ENCODE results near the gene ZNF580.

Gene ZNF580

GRCh38 chr19:55623130-55623529 is 17.7 kb upstream of the ZNF580 start:
- no peak for DNase-seq
- H3K4me3 ChIP-seq (ENCODE audit: low read depth, low read length) = no peak overlapping the region
- H3K9me3 ChIP-seq (ENCODE audit: severe bottlenecking) = peaks cover 3% of the 10 kb centered on the region
- H3K27me3 ChIP-seq (ENCODE audit: insufficient read depth, low read depth, severe bottlenecking) = no peaks in the 10 kb centered on the region
- no peak overlapping the region for H3K27ac ChIP-seq
- peaks cover 10% of the 10 kb centered on the region for H3K36me3 ChIP-seq
- TF ChIP-seq, protein P1, sequence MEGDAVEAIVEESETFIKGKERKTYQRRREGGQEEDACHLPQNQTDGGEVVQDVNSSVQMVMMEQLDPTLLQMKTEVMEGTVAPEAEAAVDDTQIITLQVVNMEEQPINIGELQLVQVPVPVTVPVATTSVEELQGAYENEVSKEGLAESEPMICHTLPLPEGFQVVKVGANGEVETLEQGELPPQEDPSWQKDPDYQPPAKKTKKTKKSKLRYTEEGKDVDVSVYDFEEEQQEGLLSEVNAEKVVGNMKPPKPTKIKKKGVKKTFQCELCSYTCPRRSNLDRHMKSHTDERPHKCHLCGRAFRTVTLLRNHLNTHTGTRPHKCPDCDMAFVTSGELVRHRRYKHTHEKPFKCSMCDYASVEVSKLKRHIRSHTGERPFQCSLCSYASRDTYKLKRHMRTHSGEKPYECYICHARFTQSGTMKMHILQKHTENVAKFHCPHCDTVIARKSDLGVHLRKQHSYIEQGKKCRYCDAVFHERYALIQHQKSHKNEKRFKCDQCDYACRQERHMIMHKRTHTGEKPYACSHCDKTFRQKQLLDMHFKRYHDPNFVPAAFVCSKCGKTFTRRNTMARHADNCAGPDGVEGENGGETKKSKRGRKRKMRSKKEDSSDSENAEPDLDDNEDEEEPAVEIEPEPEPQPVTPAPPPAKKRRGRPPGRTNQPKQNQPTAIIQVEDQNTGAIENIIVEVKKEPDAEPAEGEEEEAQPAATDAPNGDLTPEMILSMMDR (IDR thresholded peaks at IDR 0.05; ENCODE audit: low read depth, low read length) = no peak

DNA sequence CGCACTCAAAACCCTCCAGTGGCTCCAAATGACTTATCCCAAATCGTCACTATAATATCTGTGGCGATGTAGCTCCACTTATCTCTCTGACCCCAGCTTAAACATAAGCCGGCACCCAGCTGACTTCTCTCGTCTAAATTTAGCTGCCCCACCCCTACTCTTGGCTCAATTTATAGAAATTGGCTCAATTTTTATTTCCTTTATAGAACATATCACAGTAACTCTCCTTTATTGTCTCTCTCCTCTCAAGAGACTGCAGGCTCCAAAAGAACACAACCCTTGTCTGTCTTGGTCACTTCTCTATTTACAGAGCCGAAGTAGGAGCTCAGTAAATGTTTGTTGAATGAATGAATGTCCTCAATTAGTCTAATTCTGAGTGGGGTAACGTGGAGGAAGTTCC is 17.2 kb upstream of the ZNF580 start:
- no peaks in the 10 kb centered on the region for H3K27me3 ChIP-seq (ENCODE audit: insufficient read depth, low read depth, severe bottlenecking)
- TF ChIP-seq, protein P1 (IDR thresholded peaks at IDR 0.05; ENCODE audit: low read depth, low read length) = no peak

DNA sequence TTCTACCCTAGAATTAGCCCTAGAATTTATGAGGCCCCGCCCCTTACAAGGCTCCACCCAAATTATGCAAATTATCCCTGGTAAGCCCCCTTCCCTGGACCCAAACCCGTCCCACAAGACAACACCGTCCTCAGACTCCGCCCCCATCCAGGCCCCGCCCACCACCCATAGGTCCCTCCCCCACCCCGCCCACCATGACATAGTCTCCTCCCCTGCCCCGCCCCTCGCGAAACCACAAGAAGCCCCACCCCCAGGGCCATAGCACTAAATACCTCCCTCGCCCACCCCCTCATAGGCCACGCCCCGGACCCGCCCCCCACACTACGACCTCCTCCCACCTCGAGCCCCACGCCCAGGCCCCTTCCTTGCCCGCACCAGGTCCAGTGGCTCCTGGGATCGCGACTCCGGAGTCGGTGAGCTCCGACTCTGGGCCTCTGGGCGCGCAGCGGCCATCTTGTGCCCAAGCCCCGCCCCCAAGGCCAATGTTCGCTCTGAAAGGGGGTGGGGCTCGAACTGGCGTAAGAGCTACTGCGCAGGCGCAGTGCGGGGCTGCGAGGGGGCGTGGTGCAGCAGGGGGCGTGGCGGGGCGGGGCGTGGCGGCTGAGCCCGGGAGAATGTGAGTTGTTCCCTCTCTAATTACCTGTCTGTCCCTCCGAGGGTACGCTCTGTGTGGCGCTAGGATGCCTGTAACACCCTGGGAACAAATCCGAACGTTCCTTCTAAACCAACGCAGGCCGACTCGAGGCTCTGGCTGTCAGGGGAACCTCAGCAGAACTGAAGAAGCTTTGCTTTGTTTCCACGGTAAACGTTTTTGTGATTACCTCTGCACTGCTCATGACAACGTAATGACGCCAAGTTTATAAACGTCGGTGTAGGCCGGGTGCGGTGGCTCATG is 16.4 kb upstream of the ZNF580 start, which contains the start of gene ZNF784:
ZNF784 (minus strand) TSS at position 458 of the 895 bp plus-strand sequence; CDS start at position 453, 5 bp downstream.
- Histone ChIP-seq H3K27ac (peak within 1 kb of the TSS; percentile 91), H3K36me3 (peaks cover 10% of the 10 kb centered on the region), H3K27me3 (ENCODE audit: insufficient read depth, low read depth, severe bottlenecking) (no peaks in the 10 kb centered on the region), H3K9me3 (ENCODE audit: severe bottlenecking) (peaks cover 3% of the 10 kb centered on the region), H3K4me3 (ENCODE audit: low read depth, low read length) (peak within 1 kb of the TSS; percentile 58)
- DNase-seq = peak; percentile 90
- TF ChIP-seq, protein P1 (IDR thresholded peaks at IDR 0.05; ENCODE audit: low read depth, low read length) = no peak

More for the DNA sequence above, 17.2 kb upstream of the ZNF580 start:
- H3K9me3 ChIP-seq (ENCODE audit: severe bottlenecking) = peaks cover 3% of the 10 kb centered on the region
- H3K27ac ChIP-seq = peak overlapping the region; percentile 36; the same call in 1 of the 2 replicates
- peaks cover 10% of the 10 kb centered on the region for H3K36me3 ChIP-seq
- peak overlapping the region; percentile 2; the same call in 1 of the 2 replicates for H3K4me3 ChIP-seq (ENCODE audit: low read depth, low read length)
- no peak for DNase-seq

GRCh38 chr19:55625004-55625326 is 15.8 kb upstream of the ZNF580 start:
- Histone ChIP-seq H3K27ac (peak overlapping the region; percentile 91), H3K4me3 (ENCODE audit: low read depth, low read length) (peak overlapping the region; percentile 58), H3K36me3 (peaks cover 10% of the 10 kb centered on the region), H3K9me3 (ENCODE audit: severe bottlenecking) (peaks cover 3% of the 10 kb centered on the region), H3K27me3 (ENCODE audit: insufficient read depth, low read depth, severe bottlenecking) (no peaks in the 10 kb centered on the region)
- TF ChIP-seq, protein P1 (IDR thresholded peaks at IDR 0.05; ENCODE audit: low read depth, low read length) = no peak
- DNase-seq = no peak

DNA sequence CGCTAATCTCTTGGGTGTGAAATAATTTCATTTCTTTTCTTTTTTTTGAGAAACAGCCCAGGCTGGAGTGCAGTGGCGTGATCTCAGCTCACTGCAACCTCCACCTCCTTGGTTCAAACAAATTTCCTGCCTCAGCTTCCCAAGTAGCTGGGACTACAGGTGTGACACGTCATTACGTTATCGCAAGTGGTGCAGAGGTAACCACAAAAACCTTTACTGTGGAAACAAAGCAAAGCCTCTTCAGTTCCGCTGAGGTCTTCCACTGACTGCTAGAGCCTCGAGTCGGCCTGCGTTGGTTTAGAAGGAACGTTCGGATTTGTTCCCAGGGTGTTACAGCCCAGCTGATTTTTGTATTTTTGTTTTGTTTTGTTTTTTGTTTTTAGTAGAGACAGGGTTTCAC is 14.5 kb upstream of the ZNF580 start:
- peaks cover 3% of the 10 kb centered on the region for H3K9me3 ChIP-seq (ENCODE audit: severe bottlenecking)
- peaks cover 3% of the 10 kb centered on the region for H3K36me3 ChIP-seq
- TF ChIP-seq, protein P1 (IDR thresholded peaks at IDR 0.05; ENCODE audit: low read depth, low read length) = no peak
- H3K4me3 ChIP-seq (ENCODE audit: low read depth, low read length) = no peak overlapping the region
- no peaks in the 10 kb centered on the region for H3K27me3 ChIP-seq (ENCODE audit: insufficient read depth, low read depth, severe bottlenecking)
- H3K27ac ChIP-seq = no peak overlapping the region
- DNase-seq = no peak

All from WERI-Rb-1 (cell line).